Endothelial cell of umbilical vein (primary cell): ENCODE results near the gene TFIP11. TPM values are rescaled to one million over a fixed set of nuclear protein-coding genes. Genes with fewer than 3 reads are reported as not detected.

ENCODE experiments used
- BruUV-seq: library from RNA; stranded (reverse); fragments of 400-500 nt; replicated peaks from 2 replicates; lab custom pipeline; 2021; lab: Mats Ljungman, UMichigan
- CTCF ChIA-PET: fragments of 300-600, 350-600 bp; sonication (Branson Sonifier 250); formaldehyde crosslinking; loops from one replicate; lab custom pipeline; 2021; ENCODE audit warnings: antibody characterized with exemption, inconsistent platforms; lab: Charles Lee
- POLR2A ChIA-PET: fragments of 300-600, 350-600 bp; sonication (Branson Sonifier 250); formaldehyde crosslinking; loops from one replicate; lab custom pipeline; 2021; ENCODE audit warnings: antibody characterized with exemption, inconsistent platforms; lab: Charles Lee
- DNase-seq: peaks from one replicate; pipeline ENCODE4 v3.0.0-alpha.2; 2011; ENCODE audit warnings: low read depth, low spot score
- FAIRE-seq: peaks from 2 replicates; lab custom pipeline; 2011; peaks lifted over from hg19 to GRCh38; lab: Jason Lieb, UNC
- H2AFZ ChIP-seq: 2 replicates; pipeline ENCODE4 v1.6.0; 2012; ENCODE audit warnings: low read depth, low read length, control low read depth, inconsistent platforms
- H3K27ac ChIP-seq: 2 replicates; pipeline ENCODE4 v1.5.1; 2011; ENCODE audit warnings: low read depth, mild to moderate bottlenecking, control low read depth, low read length, moderate library complexity; ENCODE audit not compliant: insufficient read depth
- H3K27me3 ChIP-seq, 2 experiments: 2 replicates each; pipeline versions ENCODE4 v1.6.0 to v1.6.1; 2011; ENCODE audit warnings: low read length in 2 of 2, mixed read lengths in 1 of 2; ENCODE audit not compliant: control insufficient read depth in 2 of 2, insufficient read depth in 2 of 2
- H3K36me3 ChIP-seq, 2 experiments: 2 replicates in 1 of 2; 3 replicates in 1 of 2; pipeline ENCODE4 v1.5.1; 2011; ENCODE audit warnings: low read length in 2 of 2, mild to moderate bottlenecking in 1 of 2, moderate library complexity in 1 of 2; ENCODE audit not compliant: control insufficient read depth in 2 of 2, insufficient read depth in 2 of 2; ENCODE audit errors: extremely low read depth in 1 of 2
- H3K4me1 ChIP-seq: 3 replicates; pipeline ENCODE4 v1.5.1; 2011; ENCODE audit warnings: mild to moderate bottlenecking, low read length; ENCODE audit not compliant: control insufficient read depth, insufficient read depth; ENCODE audit errors: extremely low read depth
- H3K4me2 ChIP-seq: 2 replicates; pipeline ENCODE4 v1.6.1; 2011; ENCODE audit warnings: low read length, control low read depth, mixed read lengths; ENCODE audit not compliant: insufficient read depth
- H3K4me3 ChIP-seq, 3 experiments: fragments of 200-600 bp in 1 of 3; sonication (generic), shearing (Covaris generic) in 1 of 3; replicated peaks in 1 of 3; 2 replicates each; pipeline ENCODE4 v1.5.1; 2011 to 2016; ENCODE audit warnings: control low read depth in 3 of 3, low read length in 3 of 3, mild to moderate bottlenecking in 2 of 3, inconsistent platforms in 1 of 3, low read depth in 1 of 3, moderate library complexity in 1 of 3; ENCODE audit not compliant: insufficient read depth in 1 of 3
- H3K79me2 ChIP-seq: 2 replicates; pipeline ENCODE4 v1.6.0; 2012; ENCODE audit warnings: low read length, inconsistent platforms; ENCODE audit not compliant: control insufficient read depth, insufficient read depth
- H3K9ac ChIP-seq: replicated peaks from 2 replicates; pipeline ENCODE3; 2011; ENCODE audit warnings: low read length, control low read depth; ENCODE audit not compliant: insufficient read depth; ENCODE audit errors: extremely low read depth
- H3K9me1 ChIP-seq: replicated peaks from 3 replicates; pipeline ENCODE4 v1.6.0; 2011; ENCODE audit warnings: mild to moderate bottlenecking, low read length; ENCODE audit not compliant: control insufficient read depth, insufficient read depth; ENCODE audit errors: extremely low read depth
- H3K9me3 ChIP-seq: replicated peaks from 2 replicates; pipeline ENCODE4 v1.5.1; 2012; ENCODE audit warnings: low read length, inconsistent platforms; ENCODE audit not compliant: control insufficient read depth, insufficient read depth
- H4K20me1 ChIP-seq: replicated peaks from 2 replicates; pipeline ENCODE3; 2011; ENCODE audit warnings: mild to moderate bottlenecking, low read length; ENCODE audit not compliant: control insufficient read depth, insufficient read depth; ENCODE audit errors: extremely low read depth
- EZH2 ChIP-seq: IDR thresholded peaks from 2 replicates; pipeline ENCODE4 v1.6.1; 2012; ENCODE audit warnings: borderline replicate concordance, low read depth, mild to moderate bottlenecking, moderate library complexity, low read length, inconsistent platforms; ENCODE audit not compliant: severe bottlenecking
- GATA2 ChIP-seq: IDR thresholded peaks from 2 replicates; pipeline ENCODE4 v1.7.0; 2011; ENCODE audit warnings: low read depth, mild to moderate bottlenecking, moderate library complexity, mixed read lengths, low read length; ENCODE audit not compliant: insufficient read length, insufficient read depth
- JUN ChIP-seq: IDR thresholded peaks from 2 replicates; pipeline ENCODE4 v1.6.1; 2011; ENCODE audit warnings: borderline replicate concordance, low read depth; ENCODE audit not compliant: insufficient read length, insufficient read depth
- POLR2A ChIP-seq: IDR thresholded peaks from 2 replicates; pipeline ENCODE4 v1.6.1; 2012; ENCODE audit warnings: low read depth, mild to moderate bottlenecking, control low read depth, low read length
- POLR2AphosphoS5 ChIP-seq: IDR thresholded peaks from 2 replicates; pipeline ENCODE4 v1.6.1; 2012; ENCODE audit warnings: low read depth, mild to moderate bottlenecking, control low read depth, low read length, moderate library complexity; ENCODE audit not compliant: insufficient read depth
- dilution Hi-C: fragments of 300-500 bp; cut with MboI; formaldehyde crosslinking; loops from one replicate; pipeline ENCODE4 v1.15.0; 2019; ENCODE audit warnings: low sequenced_read_pairs; ENCODE audit not compliant: extremely low pct_ligation_motif_present
- intact Hi-C: fragments of 100-400 bp; cut with micrococcal nuclease; formaldehyde crosslinking; loops from one replicate; pipeline ENCODE4 v1.10.0; 2022
- polyA plus RNA-seq, 4 experiments: library from polyadenylated mRNA; depleted of rRNA in 3 of 4; stranded (reverse) in 3 of 4; unstranded in 1 of 4; fragments of >200 nt; gene quantifications; 2 replicates each; pipeline versions ENCODE4 v1.2.1 to v1.2.3, GENCODE V29; 2011 to 2012; ENCODE audit warnings: missing spikeins in 1 of 4
- total RNA-seq: library from RNA; stranded (reverse); gene quantifications from 2 replicates; pipeline ENCODE4 v1.2.3, GENCODE V29; 2021
- TF ChIP-seq, protein P1 (sequence below), 2 donors: IDR thresholded peaks; 1 replicate in 1 of 2; 2 replicates in 1 of 2; pipeline ENCODE4 v1.5.1; 2011; ENCODE audit warnings: low read length in 2 of 2, mild to moderate bottlenecking in 2 of 2, moderate library complexity in 2 of 2, control low read depth in 1 of 2, inconsistent platforms in 1 of 2, low read depth in 1 of 2; ENCODE audit not compliant: insufficient read depth in 1 of 2; ENCODE audit errors: extremely low read depth in 1 of 2

TFIP11 gene
- total and polyA plus RNA-seq, 2 donors (not counting 3 experiments of a cell fraction or from before 2014, with no cell fraction given) = 35.7 to 54.9 TPM

- peaks cover 0 to 32% of the 10 kb centered on the region in 2 experiments for H3K36me3 ChIP-seq
- CTCF ChIA-PET = no interaction called here
- no peaks in the 10 kb centered on the region for H4K20me1 ChIP-seq
- intact Hi-C loops (no loop called here), dilution Hi-C loops (no loop called here)
- DNase-seq (no peak), FAIRE-seq (no peak)
- no TSS peak for BruUV-seq
- H3K9me1 ChIP-seq = no peaks in the 10 kb centered on the region
- H3K27me3 ChIP-seq = no peaks in the 10 kb centered on the region
- H3K4me2 ChIP-seq = no peak overlapping the region
- no peak overlapping the region for H3K9ac ChIP-seq
- POLR2A ChIA-PET = interaction anchor here (0.6 kb wide), 1 partner anchor 25 kb away, joined by 4 read pairs; no protein-coding TSS in a partner anchor
- no peaks in the 10 kb centered on the region for H3K79me2 ChIP-seq
- H2AFZ ChIP-seq = no peak overlapping the region
- H3K4me3 ChIP-seq = no peak overlapping the region
- TF ChIP-seq EZH2 (no peak), GATA2 (no peak), POLR2AphosphoS5 (no peak), JUN (no peak), POLR2A (no peak)
- TF ChIP-seq, protein P1, sequence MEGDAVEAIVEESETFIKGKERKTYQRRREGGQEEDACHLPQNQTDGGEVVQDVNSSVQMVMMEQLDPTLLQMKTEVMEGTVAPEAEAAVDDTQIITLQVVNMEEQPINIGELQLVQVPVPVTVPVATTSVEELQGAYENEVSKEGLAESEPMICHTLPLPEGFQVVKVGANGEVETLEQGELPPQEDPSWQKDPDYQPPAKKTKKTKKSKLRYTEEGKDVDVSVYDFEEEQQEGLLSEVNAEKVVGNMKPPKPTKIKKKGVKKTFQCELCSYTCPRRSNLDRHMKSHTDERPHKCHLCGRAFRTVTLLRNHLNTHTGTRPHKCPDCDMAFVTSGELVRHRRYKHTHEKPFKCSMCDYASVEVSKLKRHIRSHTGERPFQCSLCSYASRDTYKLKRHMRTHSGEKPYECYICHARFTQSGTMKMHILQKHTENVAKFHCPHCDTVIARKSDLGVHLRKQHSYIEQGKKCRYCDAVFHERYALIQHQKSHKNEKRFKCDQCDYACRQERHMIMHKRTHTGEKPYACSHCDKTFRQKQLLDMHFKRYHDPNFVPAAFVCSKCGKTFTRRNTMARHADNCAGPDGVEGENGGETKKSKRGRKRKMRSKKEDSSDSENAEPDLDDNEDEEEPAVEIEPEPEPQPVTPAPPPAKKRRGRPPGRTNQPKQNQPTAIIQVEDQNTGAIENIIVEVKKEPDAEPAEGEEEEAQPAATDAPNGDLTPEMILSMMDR (IDR thresholded peaks at IDR 0.05; ENCODE audit: extremely low read depth in 1 of 2, insufficient read depth in 1 of 2, low read depth in 1 of 2, low read length in 2 of 2) = no peak
- H3K4me1 ChIP-seq = no peaks in the 10 kb centered on the region
- H3K9me3 ChIP-seq = no peaks in the 10 kb centered on the region
- H3K27ac ChIP-seq = no peak overlapping the region
Measured at GRCh38 chr22:26544489-26544888, 32.2 kb upstream of the TFIP11 start.
